Hepatocyte (in vitro differentiated cells): ENCODE results near the gene DYRK1A.

ENCODE experiments used
- EZH2 ChIP-seq: fragments of 200-600 bp; sonication (generic); IDR thresholded peaks from 2 replicates; pipeline ENCODE4 v1.6.1; 2016; ENCODE audit warnings: antibody characterized with exemption, mild to moderate bottlenecking, borderline replicate concordance
- TF ChIP-seq, protein P1 (sequence below): fragments of 200-600 bp; sonication (generic); IDR thresholded peaks from 2 replicates; pipeline ENCODE4 v1.5.1; 2016; ENCODE audit warnings: antibody characterized with exemption, mild to moderate bottlenecking; ENCODE audit not compliant: poor library complexity

- TF ChIP-seq, protein P1, sequence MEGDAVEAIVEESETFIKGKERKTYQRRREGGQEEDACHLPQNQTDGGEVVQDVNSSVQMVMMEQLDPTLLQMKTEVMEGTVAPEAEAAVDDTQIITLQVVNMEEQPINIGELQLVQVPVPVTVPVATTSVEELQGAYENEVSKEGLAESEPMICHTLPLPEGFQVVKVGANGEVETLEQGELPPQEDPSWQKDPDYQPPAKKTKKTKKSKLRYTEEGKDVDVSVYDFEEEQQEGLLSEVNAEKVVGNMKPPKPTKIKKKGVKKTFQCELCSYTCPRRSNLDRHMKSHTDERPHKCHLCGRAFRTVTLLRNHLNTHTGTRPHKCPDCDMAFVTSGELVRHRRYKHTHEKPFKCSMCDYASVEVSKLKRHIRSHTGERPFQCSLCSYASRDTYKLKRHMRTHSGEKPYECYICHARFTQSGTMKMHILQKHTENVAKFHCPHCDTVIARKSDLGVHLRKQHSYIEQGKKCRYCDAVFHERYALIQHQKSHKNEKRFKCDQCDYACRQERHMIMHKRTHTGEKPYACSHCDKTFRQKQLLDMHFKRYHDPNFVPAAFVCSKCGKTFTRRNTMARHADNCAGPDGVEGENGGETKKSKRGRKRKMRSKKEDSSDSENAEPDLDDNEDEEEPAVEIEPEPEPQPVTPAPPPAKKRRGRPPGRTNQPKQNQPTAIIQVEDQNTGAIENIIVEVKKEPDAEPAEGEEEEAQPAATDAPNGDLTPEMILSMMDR, result no peak
- TF ChIP-seq EZH2, result no peak
Observed at GRCh38 chr21:37459575-37459974, 93.0 kb downstream of the DYRK1A start.
